Keratinocyte (primary cell): ENCODE data around the gene ERCC1. TPM values are rescaled to one million over a fixed set of nuclear protein-coding genes. Genes with fewer than 3 reads are reported as not detected.

ENCODE experiments used
- DNase-seq: peaks from one replicate; pipeline ENCODE4 v3.0.0-alpha.2; 2011; ENCODE audit warnings: low read depth, missing footprints, low spot score
- FAIRE-seq: peaks from 2 replicates; lab custom pipeline; 2011; peaks lifted over from hg19 to GRCh38; lab: Jason Lieb, UNC
- H2AFZ ChIP-seq: 2 replicates; pipeline ENCODE4 v1.6.0; 2012; ENCODE audit warnings: low read length, control low read depth, inconsistent platforms; ENCODE audit not compliant: control insufficient read depth
- H3K27ac ChIP-seq: 2 replicates; pipeline ENCODE4 v1.5.1; 2011; ENCODE audit warnings: low read length; ENCODE audit not compliant: control insufficient read depth, insufficient read depth
- H3K27me3 ChIP-seq: 3 replicates; pipeline ENCODE4 v1.6.0; 2011; ENCODE audit warnings: low read length; ENCODE audit not compliant: control insufficient read depth, insufficient read depth; ENCODE audit errors: extremely low read depth
- H3K36me3 ChIP-seq, 2 experiments: 2 replicates in 1 of 2; 3 replicates in 1 of 2; pipeline ENCODE4 v1.5.1; 2011; ENCODE audit warnings: low read length in 2 of 2, mild to moderate bottlenecking in 1 of 2; ENCODE audit not compliant: control insufficient read depth in 2 of 2, insufficient read depth in 2 of 2; ENCODE audit errors: extremely low read depth in 1 of 2
- H3K4me1 ChIP-seq: 3 replicates; pipeline ENCODE4 v1.5.1; 2011; ENCODE audit warnings: low read length; ENCODE audit not compliant: control insufficient read depth, insufficient read depth; ENCODE audit errors: extremely low read depth
- H3K4me2 ChIP-seq: 3 replicates; pipeline ENCODE4 v1.6.0; 2011; ENCODE audit warnings: low read depth, low read length; ENCODE audit not compliant: control insufficient read depth, insufficient read depth; ENCODE audit errors: extremely low read depth
- H3K4me3 ChIP-seq, 3 experiments: fragments of 200-600 bp in 1 of 3; sonication (generic) in 1 of 3; 2 replicates in 2 of 3; 3 replicates in 1 of 3; pipeline ENCODE4 v1.5.1; 2011 to 2016; ENCODE audit warnings: low read length in 3 of 3, mild to moderate bottlenecking in 3 of 3, control low read depth in 2 of 3, inconsistent platforms in 1 of 3, low read depth in 1 of 3, mixed read lengths in 1 of 3, mixed run types in 1 of 3, moderate library complexity in 1 of 3; ENCODE audit not compliant: control insufficient read depth in 2 of 3, insufficient read depth in 2 of 3; ENCODE audit errors: extremely low read depth in 1 of 3
- H3K79me2 ChIP-seq: 2 replicates; pipeline ENCODE4 v1.6.0; 2012; ENCODE audit warnings: low read length; ENCODE audit not compliant: control insufficient read depth, insufficient read depth
- H3K9ac ChIP-seq: 3 replicates; pipeline ENCODE4 v1.6.0; 2011; ENCODE audit warnings: low read length; ENCODE audit not compliant: control insufficient read depth, insufficient read depth; ENCODE audit errors: extremely low read depth
- H3K9me1 ChIP-seq: 3 replicates; pipeline ENCODE4 v1.6.0; 2011; ENCODE audit warnings: low read length; ENCODE audit not compliant: control insufficient read depth, insufficient read depth; ENCODE audit errors: extremely low read depth
- H3K9me3 ChIP-seq: 2 replicates; pipeline ENCODE4 v1.5.1; 2012; ENCODE audit warnings: low read depth, low read length; ENCODE audit not compliant: control insufficient read depth
- H4K20me1 ChIP-seq: 3 replicates; pipeline ENCODE4 v1.6.0; 2011; ENCODE audit warnings: low read length; ENCODE audit not compliant: control insufficient read depth, insufficient read depth; ENCODE audit errors: extremely low read depth
- EZH2 ChIP-seq: IDR thresholded peaks from one replicate; pipeline ENCODE4 v1.6.1; 2012; ENCODE audit warnings: inconsistent platforms, mild to moderate bottlenecking, low read length, moderate library complexity
- dilution Hi-C: fragments of 300-500 bp; cut with MboI; formaldehyde crosslinking; loops from one replicate; pipeline ENCODE4 v1.7.0; 2020; ENCODE audit warnings: low sequenced_read_pairs; ENCODE audit not compliant: extremely low pct_ligation_motif_present
- polyA plus RNA-seq, 5 experiments: library from polyadenylated mRNA; depleted of rRNA in 3 of 5; stranded (reverse) in 3 of 5; stranded (forward) in 1 of 5; unstranded in 1 of 5; fragments of >200 nt; gene quantifications; 1 replicate in 1 of 5; 2 replicates in 3 of 5; 3 replicates in 1 of 5; pipeline versions ENCODE4 v1.2.1 to v1.2.3, GENCODE V29; 2011 to 2012; ENCODE audit warnings: missing spikeins in 2 of 5, low read depth in 1 of 5, low replicate concordance in 1 of 5
- TF ChIP-seq, protein P1 (sequence below), 3 experiments: IDR thresholded peaks in 1 of 3; conservative IDR thresholded peaks in 1 of 3; optimal IDR thresholded peaks in 1 of 3; 2 replicates in 2 of 3; 3 replicates in 1 of 3; pipeline versions ENCODE3 to v1.5.1; 2011; ENCODE audit warnings: low read length in 3 of 3, mild to moderate bottlenecking in 3 of 3, moderate library complexity in 2 of 3, control low read depth in 1 of 3, inconsistent platforms in 1 of 3; ENCODE audit not compliant: insufficient read depth in 2 of 3; ENCODE audit errors: extremely low read depth in 1 of 3

The ERCC1 gene
- polyA plus RNA-seq, 1 donor (not counting 4 experiments of a cell fraction or from before 2014, with no cell fraction given), result 175 TPM

DNA sequence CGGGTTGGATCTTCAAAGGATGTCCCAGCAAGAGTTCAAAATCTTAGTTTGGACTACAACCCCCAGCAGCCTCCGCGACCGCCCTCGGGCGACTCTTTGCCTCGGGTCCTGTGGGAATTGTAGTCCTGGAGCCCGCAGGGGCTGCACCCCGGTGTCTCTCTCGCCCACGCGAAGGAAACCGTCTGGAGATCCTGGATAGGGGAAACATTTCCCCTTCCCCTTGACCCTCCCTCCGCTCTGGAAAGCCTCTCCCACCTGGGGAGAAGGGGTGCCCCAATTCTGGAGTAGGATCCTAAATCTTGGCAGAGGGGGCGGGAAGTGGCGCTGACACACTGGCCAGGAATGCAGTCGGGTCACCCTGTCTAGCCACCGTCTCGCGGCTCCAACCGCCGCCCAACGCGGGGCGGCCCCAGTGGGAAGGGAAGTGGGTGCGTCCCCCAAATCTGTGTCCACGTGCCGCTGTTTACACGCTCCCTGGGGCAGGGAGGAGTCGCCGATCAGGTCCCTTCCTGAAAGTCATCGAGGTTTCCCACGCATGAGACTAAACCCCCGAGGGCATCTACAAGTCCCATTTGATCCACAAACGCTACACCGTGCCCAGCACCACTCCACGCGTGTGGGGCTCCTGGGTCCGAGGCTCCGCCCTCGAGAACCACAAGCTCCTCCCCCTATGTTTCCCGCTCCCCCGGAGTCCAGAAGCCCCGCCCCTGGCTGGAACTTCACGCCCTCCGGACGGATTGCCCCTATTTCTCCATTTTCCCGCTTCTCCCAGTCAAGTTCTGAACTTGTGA lies 18.1 kb downstream of the ERCC1 start:
- dilution Hi-C loops, result no loop called here
- Histone ChIP-seq H3K9me3 (no peaks in the 10 kb centered on the region), H4K20me1 (no peaks in the 10 kb centered on the region), H3K9me1 (no peaks in the 10 kb centered on the region), H3K27ac (peak overlapping the region; percentile 97), H3K4me3 (peak overlapping the region; percentile 96 to 98 (median 97)), H3K36me3 (peaks cover 0 to 16% of the 10 kb centered on the region in 2 experiments), H3K27me3 (no peaks in the 10 kb centered on the region), H3K4me1 (peaks cover 27% of the 10 kb centered on the region), H2AFZ (peak overlapping the region; percentile 65), H3K4me2 (peak overlapping the region; percentile 86), H3K79me2 (peaks cover 50% of the 10 kb centered on the region), H3K9ac (peak overlapping the region; percentile 97)
- TF ChIP-seq, protein P1, sequence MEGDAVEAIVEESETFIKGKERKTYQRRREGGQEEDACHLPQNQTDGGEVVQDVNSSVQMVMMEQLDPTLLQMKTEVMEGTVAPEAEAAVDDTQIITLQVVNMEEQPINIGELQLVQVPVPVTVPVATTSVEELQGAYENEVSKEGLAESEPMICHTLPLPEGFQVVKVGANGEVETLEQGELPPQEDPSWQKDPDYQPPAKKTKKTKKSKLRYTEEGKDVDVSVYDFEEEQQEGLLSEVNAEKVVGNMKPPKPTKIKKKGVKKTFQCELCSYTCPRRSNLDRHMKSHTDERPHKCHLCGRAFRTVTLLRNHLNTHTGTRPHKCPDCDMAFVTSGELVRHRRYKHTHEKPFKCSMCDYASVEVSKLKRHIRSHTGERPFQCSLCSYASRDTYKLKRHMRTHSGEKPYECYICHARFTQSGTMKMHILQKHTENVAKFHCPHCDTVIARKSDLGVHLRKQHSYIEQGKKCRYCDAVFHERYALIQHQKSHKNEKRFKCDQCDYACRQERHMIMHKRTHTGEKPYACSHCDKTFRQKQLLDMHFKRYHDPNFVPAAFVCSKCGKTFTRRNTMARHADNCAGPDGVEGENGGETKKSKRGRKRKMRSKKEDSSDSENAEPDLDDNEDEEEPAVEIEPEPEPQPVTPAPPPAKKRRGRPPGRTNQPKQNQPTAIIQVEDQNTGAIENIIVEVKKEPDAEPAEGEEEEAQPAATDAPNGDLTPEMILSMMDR (optimal IDR thresholded peaks at IDR 0.05 in 1 of 3, IDR thresholded peaks at IDR 0.05 in 1 of 3, conservative IDR thresholded peaks at IDR 0.05 in 1 of 3; ENCODE audit: extremely low read depth in 1 of 3, insufficient read depth in 2 of 3, low read length in 3 of 3), result no peak
- no peak for TF ChIP-seq EZH2
- peak; percentile 71 for DNase-seq
- FAIRE-seq, result peak; percentile 59

DNA sequence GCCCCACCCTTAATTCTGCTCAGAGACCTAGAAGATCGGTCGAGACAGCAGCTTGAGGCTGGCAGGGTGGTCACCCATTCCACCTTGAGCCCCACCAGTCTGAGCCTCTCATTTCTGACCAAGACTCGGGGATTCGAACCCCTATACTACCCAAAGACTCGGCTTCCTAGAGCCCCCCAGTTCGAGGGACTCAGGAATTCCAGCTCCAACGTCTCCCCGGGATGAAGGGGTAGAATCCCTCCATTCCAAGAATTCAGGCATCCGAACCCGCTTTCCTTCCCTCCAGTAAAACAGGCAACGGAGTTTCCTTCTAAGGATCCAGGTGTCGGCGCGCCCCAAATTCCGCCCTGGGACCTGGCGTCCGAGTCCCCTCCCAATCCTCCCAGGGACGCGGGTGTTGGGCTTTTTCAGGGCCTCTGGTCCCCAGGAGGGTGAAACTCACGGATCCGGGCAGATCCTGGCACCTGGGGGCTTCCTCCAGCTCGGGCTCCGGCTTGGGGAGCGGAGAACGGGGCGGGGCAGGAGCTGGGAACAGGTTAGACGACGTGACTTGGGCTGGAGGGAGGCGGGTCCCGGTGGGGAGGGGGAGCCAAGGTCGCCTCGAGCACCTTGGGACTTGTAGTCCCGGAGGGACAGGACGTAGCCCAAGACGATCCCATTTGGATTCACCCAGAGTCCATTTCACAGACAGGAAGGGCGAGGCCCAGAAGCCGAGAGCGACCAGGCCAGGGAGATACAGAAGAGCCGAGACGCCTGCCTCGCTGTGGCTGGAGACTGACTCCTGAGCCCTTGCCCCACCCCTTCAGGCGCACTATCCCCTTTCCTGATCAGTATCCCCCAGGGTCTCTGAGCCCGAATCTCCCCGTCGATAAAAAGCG lies 18.9 kb downstream of the ERCC1 start, which contains the start of gene PPP1R13L:
Gene PPP1R13L, minus strand, starts transcription at position 513 of the 878 bp plus-strand sequence. CDS start 6,751 bp downstream, outside the sequence.
- peaks cover 57% of the 10 kb centered on the region for H3K79me2 ChIP-seq
- peak; percentile 63 for FAIRE-seq

More for the DNA sequence above, 18.9 kb downstream of the ERCC1 start, which contains the start of gene PPP1R13L:
- dilution Hi-C loops, result no loop called here
- Histone ChIP-seq H2AFZ (peak within 1 kb of the TSS; percentile 65), H3K4me1 (peaks cover 35% of the 10 kb centered on the region), H3K9me3 (no peaks in the 10 kb centered on the region), H3K9me1 (no peaks in the 10 kb centered on the region), H3K27ac (peak within 1 kb of the TSS; percentile 97), H3K4me2 (peak within 1 kb of the TSS; percentile 99), H3K36me3 (peaks cover 3 to 19% of the 10 kb centered on the region in 2 experiments), H3K4me3 (peak within 1 kb of the TSS; percentile 96 to 98 (median 97)), H4K20me1 (no peaks in the 10 kb centered on the region), H3K9ac (peak within 1 kb of the TSS; percentile 97), H3K27me3 (no peaks in the 10 kb centered on the region)
- DNase-seq, result peak; percentile 94
- TF ChIP-seq, protein P1 (optimal IDR thresholded peaks at IDR 0.05 in 1 of 3, IDR thresholded peaks at IDR 0.05 in 1 of 3, conservative IDR thresholded peaks at IDR 0.05 in 1 of 3; ENCODE audit: extremely low read depth in 1 of 3, insufficient read depth in 2 of 3, low read length in 3 of 3), result no peak
- TF ChIP-seq EZH2, result no peak
